GM19035 (cell line): ENCODE data around the gene ST6GALNAC6.
"Not testable (repeated sequence)": the region's sequence is repeated elsewhere in the genome, so short reads cannot be mapped to it uniquely, and the experiment has no call there.

Experiments
- ATAC-seq: cut with Tn5 transposase; IDR thresholded peaks from one replicate; pipeline ENCODE4 v1.9.1; 2021; ENCODE audit not compliant: unreplicated experiment

The ST6GALNAC6 gene

GRCh38 chr9:127841087-127841835, 58.1 kb downstream of the ST6GALNAC6 start:
- no peak for ATAC-seq

GRCh38 chr9:127838375-127839078, 60.9 kb downstream of the ST6GALNAC6 start:
- no peak for ATAC-seq

- no peak for ATAC-seq
Observed at GRCh38 chr9:127837346-127837745, 62.1 kb downstream of the ST6GALNAC6 start.

GRCh38 chr9:127836561-127836960, 62.8 kb downstream of the ST6GALNAC6 start:
- not testable (repeated sequence) for ATAC-seq

GRCh38 chr9:127835991-127836516, 63.3 kb downstream of the ST6GALNAC6 start:
- ATAC-seq = no peak
